A549 (cell line): Measurements from ENCODE around the gene SLC66A2. TPM values are rescaled to one million over a fixed set of nuclear protein-coding genes. Genes with fewer than 3 reads are reported as not detected.

ENCODE experiments used
- ATAC-seq, 2 experiments: fragments of 200-7000 bp in 1 of 2; fragments of >200 bp in 1 of 2; cut with Nextera tagmentation in 1 of 2; cut with Tn5 transposase in 1 of 2; 3 replicates each; pipeline versions ENCODE4 v1.8.0 to v1.9.1; 2018 to 2020; ENCODE audit warnings: mild to moderate bottlenecking in 1 of 2, moderate library complexity in 1 of 2
- CTCF ChIA-PET: fragments of 300-600 bp; sonication (Branson Sonifier 250); formaldehyde crosslinking; extraction: SDS; loops from one replicate; lab custom pipeline; 2021; ENCODE audit warnings: antibody characterized with exemption, inconsistent platforms; lab: Yijun Ruan, JAX
- POLR2A ChIA-PET: fragments of 350-600 bp; formaldehyde crosslinking; extraction: SDS; loops from one replicate; lab custom pipeline; 2021; ENCODE audit warnings: antibody characterized with exemption, inconsistent platforms; lab: Yijun Ruan, JAX
- DNase-seq, 2 experiments: peaks; one replicate each; pipeline versions ENCODE4 v3.0.0 to v3.0.0-alpha.2; 2011 to 2016; ENCODE audit warnings: low read depth in 1 of 2, low spot score in 1 of 2
- FAIRE-seq: peaks from 2 replicates; lab custom pipeline; 2011; peaks lifted over from hg19 to GRCh38; lab: Jason Lieb, UNC
- H3K27ac ChIP-seq, 2 experiments: fragments of >200 bp; sonication (Bioruptor Twin); formaldehyde crosslinking; 3 replicates each; pipeline ENCODE4 v1.5.1; 2016 to 2017
- H3K4me1 ChIP-seq: fragments of >200 bp; sonication (Bioruptor Twin); formaldehyde crosslinking; 3 replicates; pipeline ENCODE4 v1.6.1; 2016
- H3K4me2 ChIP-seq: fragments of >200 bp; sonication (Bioruptor Twin); formaldehyde crosslinking; 3 replicates; pipeline ENCODE4 v1.6.1; 2016
- H3K4me3 ChIP-seq: fragments of >200 bp; sonication (Bioruptor Twin); formaldehyde crosslinking; 3 replicates; pipeline ENCODE4 v1.5.1; 2016
- H3K9me3 ChIP-seq: fragments of >200 bp; sonication (Bioruptor Twin); formaldehyde crosslinking; 3 replicates; pipeline ENCODE4 v1.6.1; 2016
- BCL3 ChIP-seq: fragments of >200 bp; sonication (Bioruptor Twin); formaldehyde crosslinking; IDR thresholded peaks from 3 replicates; pipeline ENCODE4 v1.6.1; 2016
- CEBPB ChIP-seq, 2 experiments: fragments of >200 bp in 1 of 2; sonication (Bioruptor Twin) in 1 of 2; formaldehyde crosslinking in 1 of 2; IDR thresholded peaks; 2 replicates each; pipeline ENCODE4 v1.6.1; 2012 to 2016
- EHF ChIP-seq: fragments of 250-450 bp; sonication (Bioruptor Pico); IDR thresholded peaks from 2 replicates; pipeline ENCODE4 v1.5.0; 2020; ENCODE audit warnings: mild to moderate bottlenecking
- FOSB ChIP-seq: fragments of 250-450 bp; sonication (Bioruptor Pico); IDR thresholded peaks from 2 replicates; pipeline ENCODE4 v1.5.0; 2020; ENCODE audit warnings: mild to moderate bottlenecking, moderate library complexity
- FOXS1 ChIP-seq: fragments of 250-450 bp; sonication (Bioruptor Pico); IDR thresholded peaks from 2 replicates; pipeline ENCODE4 v1.5.0; 2020; ENCODE audit warnings: mild to moderate bottlenecking, moderate library complexity
- GATA3 ChIP-seq: IDR thresholded peaks from 2 replicates; pipeline ENCODE4 v1.6.1; 2012; ENCODE audit warnings: borderline replicate concordance
- HDAC2 ChIP-seq: fragments of 200-600 bp; sonication (generic); IDR thresholded peaks from 2 replicates; pipeline ENCODE4 v1.6.1; 2016
- HOXA7 ChIP-seq: fragments of 250-450 bp; sonication (Bioruptor Pico); IDR thresholded peaks from 2 replicates; pipeline ENCODE4 v1.5.0; 2020; ENCODE audit warnings: mild to moderate bottlenecking, moderate library complexity
- HOXB13 ChIP-seq: fragments of 250-450 bp; sonication (Bioruptor Pico); IDR thresholded peaks from 2 replicates; pipeline ENCODE4 v1.5.0; 2020; ENCODE audit warnings: low read depth, mild to moderate bottlenecking, moderate library complexity
- JUN ChIP-seq, 2 experiments: fragments of >200 bp; sonication (Bioruptor Twin); formaldehyde crosslinking; IDR thresholded peaks; 2 replicates in 1 of 2; 3 replicates in 1 of 2; pipeline ENCODE4 v1.6.1; 2016 to 2017
- MAFK ChIP-seq: fragments of 450-650 bp; IDR thresholded peaks from 2 replicates; pipeline ENCODE4 v1.6.1; 2014; ENCODE audit not compliant: partially characterized antibody
- NPAS2 ChIP-seq: fragments of 250-450 bp; sonication (Bioruptor Pico); IDR thresholded peaks from 2 replicates; pipeline ENCODE4 v1.8.0; 2022; ENCODE audit warnings: mild to moderate bottlenecking, moderate library complexity, borderline replicate concordance
- POLR2A ChIP-seq: IDR thresholded peaks from 2 replicates; pipeline ENCODE4 v1.6.1; 2012; ENCODE audit warnings: mild to moderate bottlenecking, low read length
- POLR2AphosphoS2 ChIP-seq: conservative IDR thresholded peaks from 2 replicates; pipeline ENCODE4 v1.6.1; 2012; ENCODE audit warnings: low read length, improper control_type of control experiment, inconsistent platforms
- RCOR1 ChIP-seq: fragments of 150-350 bp; IDR thresholded peaks from 2 replicates; pipeline ENCODE4 v1.6.1; 2014; ENCODE audit warnings: antibody characterized with exemption, low read length, low read depth
- RNF2 ChIP-seq: fragments of 200-600 bp; sonication (generic); IDR thresholded peaks from 2 replicates; pipeline ENCODE4 v1.6.1; 2016; ENCODE audit warnings: low read depth, mild to moderate bottlenecking, antibody characterized with exemption, moderate library complexity, borderline replicate concordance
- SREBF2 ChIP-seq: fragments of 450-650 bp; IDR thresholded peaks from 2 replicates; pipeline ENCODE4 v1.6.1; 2014; ENCODE audit warnings: mild to moderate bottlenecking, moderate library complexity
- ZC3H11A ChIP-seq: fragments of 450-650 bp; IDR thresholded peaks from 2 replicates; pipeline ENCODE4 v1.6.1; 2014; ENCODE audit warnings: antibody characterized with exemption, mild to moderate bottlenecking
- ZFP36 ChIP-seq: fragments of 450-650 bp; IDR thresholded peaks from 2 replicates; pipeline ENCODE4 v1.6.1; 2014; ENCODE audit warnings: borderline replicate concordance; ENCODE audit not compliant: partially characterized antibody
- ZNF302 ChIP-seq: fragments of 250-450 bp; sonication (Bioruptor Pico); IDR thresholded peaks from 2 replicates; pipeline ENCODE4 v1.9.0; 2021; ENCODE audit warnings: inconsistent platforms, mild to moderate bottlenecking, moderate library complexity
- ZSCAN20 ChIP-seq: fragments of 250-450 bp; sonication (Bioruptor Pico); IDR thresholded peaks from 2 replicates; pipeline ENCODE4 v1.8.0; 2022; ENCODE audit warnings: mild to moderate bottlenecking, moderate library complexity
- WGBS: methylation state at CpG from one replicate; pipeline ENCODE4 v1.1.6; 2017; ENCODE audit errors: missing lambda C conversion rate; 5-methylcytosine and 5-hydroxymethylcytosine counted together
- polyA plus RNA-seq, 4 experiments: library from polyadenylated mRNA; depleted of rRNA in 3 of 4; stranded (reverse); fragments of >200 nt; fragmentation: RNase III in 1 of 4; extraction: RNeasy Plus Mini Kit Qiagen cat#74134 plus additional on column Dnase treatment in 1 of 4; gene quantifications; 2 replicates in 3 of 4; 3 replicates in 1 of 4; pipeline ENCODE4 v1.2.3, GENCODE V29; 2011 to 2017
- TF ChIP-seq, protein P1 (sequence below): fragments of >200 bp; sonication (Bioruptor Twin); formaldehyde crosslinking; IDR thresholded peaks from 2 replicates; pipeline ENCODE4 v1.6.1; 2016
- TF ChIP-seq, protein P2 (sequence below): fragments of 150-350 bp; IDR thresholded peaks from 2 replicates; pipeline ENCODE4 v1.6.1; 2014; ENCODE audit warnings: low read depth, mild to moderate bottlenecking, low read length

The SLC66A2 gene
- polyA plus RNA-seq, 2 of the 4 experiments (the other 2 are of a cell fraction), result 4.8 to 11.5 TPM

- Histone ChIP-seq H3K4me2 (no peak overlapping the region), H3K4me3 (no peak overlapping the region), H3K27ac (no peak overlapping the region), H3K4me1 (no peaks in the 10 kb centered on the region), H3K9me3 (no peaks in the 10 kb centered on the region)
- FAIRE-seq (no peak), ATAC-seq (no peak), DNase-seq (no peak)
- CTCF ChIA-PET, result no interaction called here
- POLR2A ChIA-PET, result no interaction called here
- TF ChIP-seq FOSB (CRISPR knock-in tag) (no peak), CEBPB (IDR thresholded peaks at IDR 0.05) (no peak), HDAC2 (no peak), POLR2A (no peak), NPAS2 (no peak)
- TF ChIP-seq, protein P1, sequence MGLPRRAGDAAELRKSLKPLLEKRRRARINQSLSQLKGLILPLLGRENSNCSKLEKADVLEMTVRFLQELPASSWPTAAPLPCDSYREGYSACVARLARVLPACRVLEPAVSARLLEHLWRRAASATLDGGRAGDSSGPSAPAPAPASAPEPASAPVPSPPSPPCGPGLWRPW, result no peak
- TF ChIP-seq, protein P2, sequence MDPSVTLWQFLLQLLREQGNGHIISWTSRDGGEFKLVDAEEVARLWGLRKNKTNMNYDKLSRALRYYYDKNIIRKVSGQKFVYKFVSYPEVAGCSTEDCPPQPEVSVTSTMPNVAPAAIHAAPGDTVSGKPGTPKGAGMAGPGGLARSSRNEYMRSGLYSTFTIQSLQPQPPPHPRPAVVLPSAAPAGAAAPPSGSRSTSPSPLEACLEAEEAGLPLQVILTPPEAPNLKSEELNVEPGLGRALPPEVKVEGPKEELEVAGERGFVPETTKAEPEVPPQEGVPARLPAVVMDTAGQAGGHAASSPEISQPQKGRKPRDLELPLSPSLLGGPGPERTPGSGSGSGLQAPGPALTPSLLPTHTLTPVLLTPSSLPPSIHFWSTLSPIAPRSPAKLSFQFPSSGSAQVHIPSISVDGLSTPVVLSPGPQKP, result no peak
- WGBS, result 92% methylated on average over 8 of the region's 17 CpGs
Observed at GRCh38 chr18:79922971-79923411, 28.5 kb downstream of the SLC66A2 start.

DNA sequence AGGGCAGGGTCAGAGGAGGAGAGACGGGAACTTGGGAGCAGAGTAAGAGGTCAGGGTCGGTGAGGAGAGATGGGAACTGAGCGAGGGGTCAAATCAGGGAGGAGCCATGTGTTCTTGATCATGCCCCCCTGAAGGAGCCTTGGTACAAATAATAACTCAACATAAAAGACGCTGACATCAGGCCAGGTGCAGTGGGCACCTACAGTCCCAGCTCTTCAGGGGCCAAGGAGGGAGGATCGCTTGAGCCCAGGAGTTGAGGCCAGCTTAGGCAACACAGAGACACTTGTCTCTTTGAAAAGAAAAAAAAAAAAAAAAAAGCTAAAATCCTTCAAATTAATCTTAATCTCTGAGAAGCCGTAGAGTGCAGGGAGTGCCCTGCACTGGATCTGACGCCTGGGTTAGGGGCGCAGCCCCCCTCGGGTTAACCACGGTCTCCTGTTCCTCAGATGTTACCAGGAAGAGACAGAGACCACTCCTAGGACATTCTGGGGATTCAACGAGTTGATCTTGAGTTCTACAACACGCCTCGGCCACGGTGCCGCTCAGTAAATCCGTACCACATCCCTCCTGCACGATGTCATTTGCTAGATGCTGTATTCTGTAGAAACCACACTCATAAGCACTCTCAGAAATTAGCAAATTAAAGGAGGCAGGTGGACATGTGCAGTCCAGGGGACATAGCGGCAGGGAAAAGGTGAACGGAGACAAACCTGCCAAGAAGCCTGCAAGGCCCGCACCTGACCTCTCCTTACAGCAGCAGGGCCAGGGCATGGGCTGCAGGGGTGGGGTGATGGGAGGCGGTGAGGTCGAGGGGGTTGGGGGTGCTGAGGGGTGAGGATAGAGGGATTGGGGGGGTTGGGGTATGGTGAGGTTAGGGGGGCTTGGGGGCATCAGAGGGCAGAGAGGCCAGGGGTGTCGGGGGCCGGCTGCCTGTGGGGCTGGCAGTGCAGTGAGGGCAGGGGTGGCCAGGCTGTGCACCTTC is 29.2 kb downstream of the SLC66A2 start:
- ChIA-PET CTCF (no interaction called here), POLR2A (no interaction called here)
- Histone ChIP-seq H3K9me3 (no peaks in the 10 kb centered on the region), H3K4me2 (no peak overlapping the region)
- FAIRE-seq, result no peak
- WGBS, result 88% methylated on average over 19 of the region's 24 CpGs
- ATAC-seq, result no peak
- no peak for DNase-seq
- TF ChIP-seq RNF2 (no peak), JUN (IDR thresholded peaks at IDR 0.05) (no peak), POLR2A (no peak), HOXB13 (no peak), HOXA7 (CRISPR knock-in tag) (no peak), GATA3 (no peak), POLR2AphosphoS2 (no peak), SREBF2 (no peak), BCL3 (no peak), FOSB (CRISPR knock-in tag) (no peak), HDAC2 (no peak), ZFP36 (no peak), EHF (no peak), MAFK (no peak), ZC3H11A (no peak), RCOR1 (no peak), ZSCAN20 (CRISPR knock-in tag) (no peak), ZNF302 (CRISPR knock-in tag) (no peak)
- TF ChIP-seq, protein P1, result no peak
- TF ChIP-seq, all 56 proteins: peak for 0
- no peaks in the 10 kb centered on the region for H3K4me1 ChIP-seq
- no peak overlapping the region for H3K27ac ChIP-seq
- no peak overlapping the region for H3K4me3 ChIP-seq

DNA sequence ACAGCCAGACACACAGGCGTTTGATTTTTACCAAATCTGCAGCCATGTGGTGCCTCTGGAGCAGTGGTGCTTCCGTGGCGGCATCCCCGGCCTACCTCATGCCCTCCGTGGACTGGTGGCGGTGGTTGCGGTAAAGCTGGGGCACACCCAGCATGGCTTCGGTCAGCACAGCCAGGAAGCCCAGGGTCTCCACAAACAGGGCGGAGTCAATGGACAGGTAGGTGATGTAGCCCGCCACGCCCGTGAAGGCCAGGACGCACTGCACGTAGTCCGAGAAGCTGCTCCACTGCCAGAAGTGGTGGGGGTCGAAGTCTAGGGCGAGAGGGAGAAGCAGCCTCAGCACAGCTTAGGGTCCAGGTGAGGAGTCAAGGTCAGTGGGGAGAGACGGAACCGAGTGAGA is 32.4 kb downstream of the SLC66A2 start:
- FAIRE-seq, result no peak
- Histone ChIP-seq H3K4me2 (no peak overlapping the region), H3K27ac (no peak overlapping the region), H3K4me1 (no peaks in the 10 kb centered on the region), H3K4me3 (no peak overlapping the region), H3K9me3 (no peaks in the 10 kb centered on the region)
- no peak for TF ChIP-seq FOXS1 (CRISPR knock-in tag)
- no peak for TF ChIP-seq SREBF2
- ChIA-PET POLR2A (no interaction called here), CTCF (no interaction called here)
- ATAC-seq, result no peak
- 95% methylated on average over 10 of the region's 19 CpGs for WGBS
- DNase-seq, result no peak
